B cell (primary cell): Measurements from ENCODE around the gene RIMBP2. TPM values are rescaled to one million over a fixed set of nuclear protein-coding genes. Genes with fewer than 3 reads are reported as not detected.

Experiments
- ATAC-seq: fragments of 200-7000 bp; cut with Tn5 transposase; one replicate; pipeline ENCODE4 v1.10.0; 2021; ENCODE audit warnings: low read depth, mild to moderate bottlenecking, moderate number of reproducible peaks, moderate library complexity
- CTCF ChIA-PET: fragments of 350-600 bp; sonication (Branson Sonifier 250); formaldehyde crosslinking; loops from one replicate; lab custom pipeline; 2021; ENCODE audit warnings: antibody characterized with exemption, inconsistent platforms; lab: Charles Lee
- POLR2A ChIA-PET: fragments of 350-600 bp; sonication (Branson Sonifier 250); formaldehyde crosslinking; loops from one replicate; lab custom pipeline; 2021; ENCODE audit warnings: antibody characterized with exemption; lab: Charles Lee
- DNase-seq: peaks from one replicate; pipeline ENCODE4 v3.0.0; 2013
- H2AFZ ChIP-seq: 2 replicates; pipeline ENCODE4 v1.6.1; 2012; ENCODE audit warnings: mild to moderate bottlenecking, low read depth, low read length; ENCODE audit not compliant: insufficient read depth, poor library complexity, severe bottlenecking
- H3K27ac ChIP-seq, 2 donors: 1 replicate in 1 of 2; 2 replicates in 1 of 2; pipeline ENCODE4 v1.5.1; 2012 to 2013; ENCODE audit warnings: low read length in 2 of 2, mild to moderate bottlenecking in 2 of 2, moderate library complexity in 1 of 2
- H3K27me3 ChIP-seq, 4 experiments: fragments of 200-600 bp in 1 of 4; sonication (generic) in 1 of 4; replicated peaks in 1 of 4; 1 replicate in 2 of 4; 2 replicates in 2 of 4; pipeline versions ENCODE4 v1.6.1 to v1.7.0; 2013 to 2016; ENCODE audit warnings: low read length in 3 of 4, mild to moderate bottlenecking in 2 of 4, mixed read lengths in 1 of 4, moderate library complexity in 1 of 4; ENCODE audit not compliant: insufficient read depth in 4 of 4, control insufficient read depth in 3 of 4; ENCODE audit errors: control extremely low read depth in 1 of 4
- H3K36me3 ChIP-seq, 2 experiments: replicated peaks in 1 of 2; 1 replicate in 1 of 2; 2 replicates in 1 of 2; pipeline versions ENCODE4 v1.6.1 to v1.7.1; 2013; ENCODE audit warnings: low read length in 1 of 2; ENCODE audit not compliant: insufficient read depth in 2 of 2, control insufficient read depth in 1 of 2; ENCODE audit errors: control extremely low read depth in 1 of 2, extremely low read depth in 1 of 2
- H3K4me1 ChIP-seq, 2 donors: fragments of 200-600 bp in 1 of 2; sonication (generic) in 1 of 2; 1 replicate in 1 of 2; 2 replicates in 1 of 2; pipeline versions ENCODE4 v1.5.1 to v1.6.1; 2013 to 2017; ENCODE audit warnings: low read length in 2 of 2; ENCODE audit not compliant: control insufficient read depth in 2 of 2, insufficient read depth in 2 of 2
- H3K4me2 ChIP-seq: replicated peaks from 2 replicates; pipeline ENCODE3; 2012; ENCODE audit warnings: mild to moderate bottlenecking, low read depth, low read length; ENCODE audit not compliant: poor library complexity, severe bottlenecking
- H3K4me3 ChIP-seq, 5 experiments: fragments of 200-600 bp in 1 of 5; sonication (generic) in 1 of 5; 1 replicate in 3 of 5; 2 replicates in 2 of 5; pipeline versions ENCODE4 v1.5.1 to v1.7.0; 2011 to 2016; ENCODE audit warnings: low read length in 4 of 5, mild to moderate bottlenecking in 4 of 5, low read depth in 2 of 5, control low read depth in 1 of 5, moderate library complexity in 1 of 5; ENCODE audit not compliant: insufficient read depth in 1 of 5; ENCODE audit errors: control extremely low read depth in 1 of 5, extremely low read depth in 1 of 5
- H3K79me2 ChIP-seq: fragments of 200-600 bp; sonication (generic); one replicate; pipeline ENCODE4 v1.6.0; 2016; ENCODE audit warnings: low read length; ENCODE audit not compliant: control insufficient read depth, insufficient read depth
- H3K9ac ChIP-seq: fragments of 200-600 bp; sonication (generic); 2 replicates; pipeline ENCODE4 v1.6.1; 2017; ENCODE audit warnings: mild to moderate bottlenecking, low read length, moderate library complexity
- H3K9me3 ChIP-seq, 3 donors: one replicate each; pipeline versions ENCODE4 v1.6.1 to v1.7.1; 2013; ENCODE audit warnings: low read length in 2 of 3; ENCODE audit not compliant: control insufficient read depth in 2 of 3, insufficient read depth in 1 of 3; ENCODE audit errors: control extremely low read depth in 1 of 3
- H4K20me1 ChIP-seq: 2 replicates; pipeline ENCODE4 v1.6.0; 2012; ENCODE audit warnings: mild to moderate bottlenecking, low read length; ENCODE audit not compliant: insufficient read depth, control insufficient read depth, poor library complexity, severe bottlenecking
- H3K27ac Mint-ChIP-seq: one replicate; pipeline ENCODE4 v1.8.0; 2021; ENCODE audit warnings: mixed read lengths
- H3K27me3 Mint-ChIP-seq: one replicate; pipeline ENCODE4 v1.8.0; 2021; ENCODE audit warnings: mixed read lengths
- H3K4me1 Mint-ChIP-seq: one replicate; pipeline ENCODE4 v1.8.0; 2021; ENCODE audit warnings: mixed read lengths
- H3K4me3 Mint-ChIP-seq: one replicate; pipeline ENCODE4 v1.8.0; 2021; ENCODE audit warnings: mixed read lengths
- H3K9me3 Mint-ChIP-seq: one replicate; pipeline ENCODE4 v1.8.0; 2022; ENCODE audit warnings: mixed read lengths; ENCODE audit not compliant: insufficient read depth
- CTCF ChIP-seq: fragments of 200-600 bp; IDR thresholded peaks from one replicate; pipeline ENCODE4 v1.8.0; 2022; ENCODE audit warnings: antibody characterized with exemption, mild to moderate bottlenecking
- EZH2 ChIP-seq: IDR thresholded peaks from 2 replicates; pipeline ENCODE4 v1.6.1; 2012; ENCODE audit warnings: borderline replicate concordance, low read depth, mild to moderate bottlenecking, moderate library complexity, low read length; ENCODE audit not compliant: insufficient read depth, poor library complexity, severe bottlenecking
- WGBS: methylation state at CpG from one replicate; pipeline ENCODE4 v1.1.5; 2013; ENCODE audit warnings: missing lambda C conversion rate; ENCODE audit not compliant: insufficient coverage; 5-methylcytosine and 5-hydroxymethylcytosine counted together
- intact Hi-C: fragments of 100-400 bp; cut with micrococcal nuclease; formaldehyde crosslinking; loops from one replicate; pipeline ENCODE4 v1.10.0; 2022
- polyA plus RNA-seq: library from polyadenylated mRNA; depleted of rRNA; stranded (reverse); fragments of >200 nt; gene quantifications from 2 replicates; pipeline ENCODE4 v1.2.3, GENCODE V29; 2012
- total RNA-seq, 2 donors: library from RNA; stranded (reverse); fragments of 120-200 nt in 1 of 2; gene quantifications; 1 replicate in 1 of 2; 2 replicates in 1 of 2; pipeline versions ENCODE4 v1.2.3 to v1.2.4, GENCODE V29; 2013 to 2022

The RIMBP2 gene
- total and polyA plus RNA-seq, 2 donors (not counting 1 experiment from before 2014, with no cell fraction given), result not detected

GRCh38 chr12:130463275-130463658 lies 252.8 kb downstream of the RIMBP2 start:
- no peaks in the 10 kb centered on the region for H3K79me2 ChIP-seq
- no peaks in the 10 kb centered on the region for H4K20me1 ChIP-seq
- WGBS, result 77% methylated on average over 9 of the region's 9 CpGs
- ATAC-seq (no peak), DNase-seq (no peak)
- H3K4me3 ChIP-seq, result no peak overlapping the region
- H3K9me3 Mint-ChIP-seq, result peaks cover 4% of the 10 kb centered on the region
- H3K36me3 ChIP-seq, result no peaks in the 10 kb centered on the region
- no peak overlapping the region for H3K9ac ChIP-seq
- TF ChIP-seq CTCF, result no peak
- TF ChIP-seq EZH2, result no peak
- H3K9me3 ChIP-seq, result peaks cover 0 to 53% (median 6%) of the 10 kb centered on the region in 3 donors
- no peaks in the 10 kb centered on the region for H3K27me3 ChIP-seq
- no peak overlapping the region for H2AFZ ChIP-seq
- ChIA-PET POLR2A (no interaction called here), CTCF (no interaction called here)
- intact Hi-C loops, result no loop called here
- no peaks in the 10 kb centered on the region for H3K27me3 Mint-ChIP-seq
- H3K4me3 Mint-ChIP-seq, result no peak overlapping the region
- H3K4me2 ChIP-seq, result no peak overlapping the region
- no peaks in the 10 kb centered on the region for H3K4me1 ChIP-seq
- H3K27ac ChIP-seq, result no peak overlapping the region
- no peaks in the 10 kb centered on the region for H3K4me1 Mint-ChIP-seq
- no peak overlapping the region for H3K27ac Mint-ChIP-seq

GRCh38 chr12:130462558-130463274 lies 253.4 kb downstream of the RIMBP2 start:
- DNase-seq (no peak), ATAC-seq (no peak)
- no peak overlapping the region for H3K4me2 ChIP-seq
- no peak overlapping the region for H3K9ac ChIP-seq
- no peak overlapping the region for H3K27ac ChIP-seq
- Mint-ChIP-seq H3K9me3 (peaks cover 2% of the 10 kb centered on the region), H3K4me1 (no peaks in the 10 kb centered on the region), H3K27me3 (no peaks in the 10 kb centered on the region), H3K4me3 (no peak overlapping the region), H3K27ac (no peak overlapping the region)
- 86% methylated on average over 21 of the region's 21 CpGs for WGBS
- no peak for TF ChIP-seq CTCF
- TF ChIP-seq EZH2, result no peak
- intact Hi-C loops, result no loop called here
- H3K9me3 ChIP-seq, result peaks cover 0 to 47% (median 4%) of the 10 kb centered on the region in 3 donors
- POLR2A ChIA-PET, result no interaction called here
- no peak overlapping the region for H3K4me3 ChIP-seq
- H4K20me1 ChIP-seq, result no peaks in the 10 kb centered on the region
- no peak overlapping the region for H2AFZ ChIP-seq
- no peaks in the 10 kb centered on the region for H3K4me1 ChIP-seq
- CTCF ChIA-PET, result no interaction called here
- H3K27me3 ChIP-seq, result no peaks in the 10 kb centered on the region
- H3K36me3 ChIP-seq, result no peaks in the 10 kb centered on the region
- no peaks in the 10 kb centered on the region for H3K79me2 ChIP-seq
